MM.1S (cell line): Measurements from ENCODE around the gene VNN1.

Experiments
- DNase-seq: peaks from one replicate; pipeline ENCODE4 v3.0.0-alpha.2; 2015
- H2AFZ ChIP-seq: fragments of 300-600 bp; sonication (generic); 2 replicates; pipeline ENCODE4 v1.6.0; 2016; ENCODE audit warnings: antibody characterized with exemption, low read length
- H3F3A ChIP-seq: fragments of 300-600 bp; sonication (generic); 2 replicates; pipeline ENCODE4 v1.6.1; 2016; ENCODE audit warnings: mild to moderate bottlenecking, antibody characterized with exemption, low read length, moderate library complexity, mixed read lengths; ENCODE audit not compliant: insufficient read depth
- H3K27ac ChIP-seq: fragments of 300-600 bp; sonication (generic); 2 replicates; pipeline ENCODE4 v1.5.1; 2016; ENCODE audit warnings: mild to moderate bottlenecking, low read length
- H3K27me3 ChIP-seq: fragments of 300-600 bp; sonication (generic); replicated peaks from 2 replicates; pipeline ENCODE4 v1.6.0; 2016; ENCODE audit warnings: low read length; ENCODE audit not compliant: insufficient read depth
- H3K36me3 ChIP-seq: fragments of 300-600 bp; sonication (generic); replicated peaks from 2 replicates; pipeline ENCODE4 v1.6.1; 2016; ENCODE audit warnings: mild to moderate bottlenecking, low read length, mixed read lengths; ENCODE audit not compliant: insufficient read depth
- H3K4me1 ChIP-seq: fragments of 300-600 bp; sonication (generic); 2 replicates; pipeline ENCODE4 v1.6.1; 2016; ENCODE audit warnings: low read length, mixed read lengths
- H3K4me2 ChIP-seq: fragments of 300-600 bp; sonication (generic); 2 replicates; pipeline ENCODE4 v1.6.0; 2016; ENCODE audit warnings: low read depth, low read length
- H3K4me3 ChIP-seq: fragments of 300-600 bp; sonication (generic); 2 replicates; pipeline ENCODE4 v1.5.1; 2016; ENCODE audit warnings: low read length, mixed read lengths
- H3K79me2 ChIP-seq: fragments of 300-600 bp; sonication (generic); 2 replicates; pipeline ENCODE4 v1.6.1; 2016; ENCODE audit warnings: mixed run types, low read length, mixed read lengths
- H3K9ac ChIP-seq: fragments of 300-600 bp; sonication (generic); 2 replicates; pipeline ENCODE4 v1.6.1; 2016; ENCODE audit warnings: low read length, mixed read lengths
- H3K9me2 ChIP-seq: fragments of 300-600 bp; sonication (generic); replicated peaks from 2 replicates; pipeline ENCODE4 v1.6.1; 2016; ENCODE audit warnings: mild to moderate bottlenecking, low read length, mixed read lengths; ENCODE audit not compliant: insufficient read depth
- H3K9me3 ChIP-seq: fragments of 300-600 bp; sonication (generic); replicated peaks from 2 replicates; pipeline ENCODE4 v1.6.1; 2016; ENCODE audit warnings: mild to moderate bottlenecking, low read length, mixed read lengths; ENCODE audit not compliant: insufficient read depth
- H4K20me1 ChIP-seq: fragments of 300-600 bp; sonication (generic); 2 replicates; pipeline ENCODE4 v1.6.1; 2016; ENCODE audit warnings: mild to moderate bottlenecking, low read length, moderate library complexity, mixed read lengths; ENCODE audit not compliant: insufficient read depth
- EZH2 ChIP-seq: fragments of 300-600 bp; sonication (generic); optimal IDR thresholded peaks from 2 replicates; pipeline ENCODE3; 2017; ENCODE audit warnings: low read depth, mild to moderate bottlenecking, antibody characterized with exemption, low read length, mixed read lengths
- EZH2phosphoT487 ChIP-seq: fragments of 300-600 bp; sonication (generic); IDR thresholded peaks from 2 replicates; pipeline ENCODE4 v1.6.1; 2018; ENCODE audit warnings: antibody characterized with exemption, low read length
- TF ChIP-seq, protein P1 (sequence below): fragments of 300-600 bp; sonication (generic); IDR thresholded peaks from 2 replicates; pipeline ENCODE4 v1.5.1; 2016; ENCODE audit warnings: antibody characterized with exemption, low read length, mixed read lengths

VNN1 gene

GRCh38 chr6:132651062-132651461 is 62.8 kb downstream of the VNN1 start:
- Histone ChIP-seq H4K20me1 (no peaks in the 10 kb centered on the region), H3K4me2 (no peak overlapping the region), H2AFZ (no peak overlapping the region), H3K79me2 (no peaks in the 10 kb centered on the region), H3K36me3 (no peaks in the 10 kb centered on the region), H3K27ac (no peak overlapping the region), H3K4me1 (no peaks in the 10 kb centered on the region), H3F3A (no peaks in the 10 kb centered on the region), H3K4me3 (no peak overlapping the region), H3K27me3 (no peaks in the 10 kb centered on the region; the same call in 1 of the 2 replicates), H3K9me2 (no peaks in the 10 kb centered on the region), H3K9ac (no peak overlapping the region), H3K9me3 (no peaks in the 10 kb centered on the region)
- DNase-seq = no peak
- TF ChIP-seq EZH2phosphoT487 = no peak
- TF ChIP-seq EZH2 = no peak
- TF ChIP-seq, protein P1, sequence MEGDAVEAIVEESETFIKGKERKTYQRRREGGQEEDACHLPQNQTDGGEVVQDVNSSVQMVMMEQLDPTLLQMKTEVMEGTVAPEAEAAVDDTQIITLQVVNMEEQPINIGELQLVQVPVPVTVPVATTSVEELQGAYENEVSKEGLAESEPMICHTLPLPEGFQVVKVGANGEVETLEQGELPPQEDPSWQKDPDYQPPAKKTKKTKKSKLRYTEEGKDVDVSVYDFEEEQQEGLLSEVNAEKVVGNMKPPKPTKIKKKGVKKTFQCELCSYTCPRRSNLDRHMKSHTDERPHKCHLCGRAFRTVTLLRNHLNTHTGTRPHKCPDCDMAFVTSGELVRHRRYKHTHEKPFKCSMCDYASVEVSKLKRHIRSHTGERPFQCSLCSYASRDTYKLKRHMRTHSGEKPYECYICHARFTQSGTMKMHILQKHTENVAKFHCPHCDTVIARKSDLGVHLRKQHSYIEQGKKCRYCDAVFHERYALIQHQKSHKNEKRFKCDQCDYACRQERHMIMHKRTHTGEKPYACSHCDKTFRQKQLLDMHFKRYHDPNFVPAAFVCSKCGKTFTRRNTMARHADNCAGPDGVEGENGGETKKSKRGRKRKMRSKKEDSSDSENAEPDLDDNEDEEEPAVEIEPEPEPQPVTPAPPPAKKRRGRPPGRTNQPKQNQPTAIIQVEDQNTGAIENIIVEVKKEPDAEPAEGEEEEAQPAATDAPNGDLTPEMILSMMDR = no peak

GRCh38 chr6:132650429-132650828 is 63.4 kb downstream of the VNN1 start:
- H3K79me2 ChIP-seq = no peaks in the 10 kb centered on the region
- no peaks in the 10 kb centered on the region for H3K9me2 ChIP-seq
- H3K4me2 ChIP-seq = no peak overlapping the region
- no peak overlapping the region for H2AFZ ChIP-seq
- DNase-seq = no peak
- H3K27ac ChIP-seq = no peak overlapping the region
- no peaks in the 10 kb centered on the region for H3K4me1 ChIP-seq
- no peaks in the 10 kb centered on the region for H3F3A ChIP-seq
- H3K27me3 ChIP-seq = no peaks in the 10 kb centered on the region; the same call in 1 of the 2 replicates
- TF ChIP-seq EZH2phosphoT487 (no peak), EZH2 (no peak)
- TF ChIP-seq, protein P1 = no peak
- no peak overlapping the region for H3K4me3 ChIP-seq
- H3K9me3 ChIP-seq = no peaks in the 10 kb centered on the region
- no peaks in the 10 kb centered on the region for H4K20me1 ChIP-seq
- H3K9ac ChIP-seq = no peak overlapping the region
- no peaks in the 10 kb centered on the region for H3K36me3 ChIP-seq

DNA sequence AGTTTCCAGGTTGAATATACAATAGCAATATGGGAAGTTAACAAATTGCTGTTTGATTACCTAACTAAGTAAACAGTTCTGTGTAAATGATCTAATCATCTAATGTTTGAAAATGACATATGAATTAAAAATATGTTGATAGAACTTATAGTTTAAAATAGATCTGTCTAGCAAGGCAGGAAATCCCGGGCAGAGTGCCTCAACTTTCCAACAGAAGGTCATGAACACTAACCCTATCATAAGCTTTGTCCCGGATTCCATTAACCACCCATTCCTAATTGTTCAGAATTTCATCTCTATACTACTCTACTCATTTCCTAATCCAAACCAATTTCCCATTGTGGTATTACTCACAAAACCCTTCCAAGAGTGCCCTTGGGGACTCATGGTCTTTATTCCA is 65.0 kb downstream of the VNN1 start:
- H3K79me2 ChIP-seq = no peaks in the 10 kb centered on the region
- no peak overlapping the region for H3K4me2 ChIP-seq
- no peaks in the 10 kb centered on the region for H3K27me3 ChIP-seq
- no peak overlapping the region for H3K4me3 ChIP-seq
- H2AFZ ChIP-seq = no peak overlapping the region
- no peak overlapping the region for H3K27ac ChIP-seq
- H3K9ac ChIP-seq = no peak overlapping the region
- no peaks in the 10 kb centered on the region for H3K36me3 ChIP-seq
- H3K4me1 ChIP-seq = no peaks in the 10 kb centered on the region
- no peaks in the 10 kb centered on the region for H3K9me3 ChIP-seq
- no peak for TF ChIP-seq EZH2
- TF ChIP-seq, protein P1 = no peak
- DNase-seq = no peak
- H3K9me2 ChIP-seq = no peaks in the 10 kb centered on the region
- H4K20me1 ChIP-seq = no peaks in the 10 kb centered on the region
- H3F3A ChIP-seq = no peaks in the 10 kb centered on the region
